KBM-7 (cell line): ENCODE results near the gene BCL2L1.

Source experiments
- DNase-seq: peaks from one replicate; pipeline ENCODE4 v3.0.0-alpha.2; 2015
- in situ Hi-C: fragments of 300-500 bp; cut with MboI; formaldehyde crosslinking; loops from 2 replicates; pipeline ENCODE4 v1.14.3; 2020; ENCODE audit warnings: low sequenced_read_pairs, low pct_unique_long_range_greater_than_20kb, mixed read lengths

Gene BCL2L1

GRCh38 chr20:31712112-31712553 is 10.5 kb downstream of the BCL2L1 start:
- in situ Hi-C loops = no loop called here
- no peak for DNase-seq

- in situ Hi-C loops = no loop called here
- no peak for DNase-seq
Observed at GRCh38 chr20:31711179-31712111, 11.2 kb downstream of the BCL2L1 start.

- DNase-seq = no peak
- in situ Hi-C loops = no loop called here
Observed at GRCh38 chr20:31710423-31711108, 12.1 kb downstream of the BCL2L1 start.

- DNase-seq = no peak
Observed at GRCh38 chr20:31709939-31710338, 12.7 kb downstream of the BCL2L1 start.

GRCh38 chr20:31708736-31709534 is 13.7 kb downstream of the BCL2L1 start:
- in situ Hi-C loops = no loop called here
- DNase-seq = no peak

More at GRCh38 chr20:31709939-31710338, 12.7 kb downstream of the BCL2L1 start:
- in situ Hi-C loops = no loop called here

- in situ Hi-C loops = no loop called here
- DNase-seq = peak; percentile 54
Observed at GRCh38 chr20:31707994-31708735, 14.5 kb downstream of the BCL2L1 start.

GRCh38 chr20:31707258-31707615 is 15.4 kb downstream of the BCL2L1 start:
- in situ Hi-C loops = no loop called here
- no peak for DNase-seq

GRCh38 chr20:31706607-31707257 is 15.9 kb downstream of the BCL2L1 start:
- peak; percentile 20 for DNase-seq
- in situ Hi-C loops = no loop called here

GRCh38 chr20:31705598-31706597 is 16.8 kb downstream of the BCL2L1 start:
- no peak for DNase-seq
- in situ Hi-C loops = no loop called here

GRCh38 chr20:31705191-31705590 is 17.5 kb downstream of the BCL2L1 start:
- in situ Hi-C loops = no loop called here
- DNase-seq = no peak

- in situ Hi-C loops = no loop called here
Observed at GRCh38 chr20:31704225-31705119, 18.2 kb downstream of the BCL2L1 start.

GRCh38 chr20:31701591-31701990 is 21.1 kb downstream of the BCL2L1 start:
- no peak for DNase-seq
- in situ Hi-C loops = no loop called here

More at GRCh38 chr20:31704225-31705119, 18.2 kb downstream of the BCL2L1 start:
- DNase-seq = no peak

- no peak for DNase-seq
- in situ Hi-C loops = no loop called here
Observed at GRCh38 chr20:31700747-31701146, 21.9 kb downstream of the BCL2L1 start.

GRCh38 chr20:31699801-31700728 is 22.6 kb downstream of the BCL2L1 start:
- no peak for DNase-seq
- in situ Hi-C loops = no loop called here
